HCT116 (cell line): Measurements from ENCODE around the gene CTNNA2.

Source experiments
- CTCF ChIP-seq, 3 experiments: fragments of 200-600 bp in 1 of 3; sonication (generic) in 1 of 3; IDR thresholded peaks in 2 of 3; conservative IDR thresholded peaks in 1 of 3; 2 replicates each; pipeline ENCODE4 v1.5.1; 2012 to 2017; ENCODE audit warnings: low read depth in 2 of 3, low read length in 2 of 3, antibody characterized with exemption in 1 of 3, borderline replicate concordance in 1 of 3, control low read depth in 1 of 3, mild to moderate bottlenecking in 1 of 3, mixed read lengths in 1 of 3, mixed run types in 1 of 3, moderate library complexity in 1 of 3; ENCODE audit not compliant: insufficient read depth in 1 of 3
- EZH2phosphoT487 ChIP-seq: fragments of 200-600 bp; IDR thresholded peaks from 2 replicates; pipeline ENCODE4 v1.6.1; 2018; ENCODE audit warnings: antibody characterized with exemption, borderline replicate concordance
- POLR2A ChIP-seq: IDR thresholded peaks from 2 replicates; pipeline ENCODE4 v1.7.0; 2011; ENCODE audit warnings: borderline replicate concordance; ENCODE audit not compliant: insufficient read depth, insufficient read length; ENCODE audit errors: extremely low read depth
- REST ChIP-seq: IDR thresholded peaks from 2 replicates; pipeline ENCODE4 v1.6.1; 2012; ENCODE audit warnings: low read depth
- SIN3A ChIP-seq: IDR thresholded peaks from 2 replicates; pipeline ENCODE4 v1.6.1; 2012; ENCODE audit warnings: low read depth

DNA sequence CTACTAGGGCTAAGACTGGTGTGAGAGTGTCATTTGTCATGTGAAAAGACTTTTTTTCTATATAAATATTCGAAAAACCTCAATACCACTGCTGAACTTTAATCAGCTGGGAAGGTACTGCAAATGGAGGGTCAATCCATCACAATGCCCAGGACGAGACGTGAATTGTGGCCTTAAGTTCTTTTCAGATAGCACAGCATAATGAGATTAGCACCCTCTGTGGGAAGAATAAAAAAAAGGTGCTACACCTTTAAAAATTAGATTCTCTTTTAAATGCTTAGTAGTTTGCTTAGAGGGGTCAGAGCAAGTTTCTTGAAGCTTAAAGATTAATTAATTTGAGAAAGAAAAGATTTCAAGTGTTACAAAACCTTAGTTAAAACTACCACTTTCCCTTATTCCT, 786.1 kb downstream of the CTNNA2 start:
- TF ChIP-seq SIN3A (no peak), REST (no peak), CTCF (IDR thresholded peaks at IDR 0.05 in 2 of 3, conservative IDR thresholded peaks at IDR 0.05 in 1 of 3; ENCODE audit: borderline replicate concordance in 1 of 3, insufficient read depth in 1 of 3, low read depth in 2 of 3, low read length in 2 of 3) (no peak), EZH2phosphoT487 (no peak), POLR2A (no peak)
